HG03558 (cell line): ENCODE data around the gene PTPRT.
"Not testable (repeated sequence)": the region's sequence is repeated elsewhere in the genome, so short reads cannot be mapped to it uniquely, and the experiment has no call there.

ENCODE experiments used
- ATAC-seq: cut with Tn5 transposase; IDR thresholded peaks from one replicate; pipeline ENCODE4 v1.9.1; 2021; ENCODE audit warnings: moderate number of reproducible peaks; ENCODE audit not compliant: unreplicated experiment; ENCODE audit errors: extremely low read depth

The PTPRT gene

GRCh38 chr20:42938441-42939205 lies 251.1 kb downstream of the PTPRT start:
- no peak for ATAC-seq

GRCh38 chr20:42936482-42936881 lies 253.2 kb downstream of the PTPRT start:
- ATAC-seq: no peak

- no peak for ATAC-seq
Measured at GRCh38 chr20:42924215-42924614, 265.5 kb downstream of the PTPRT start.

- no peak for ATAC-seq
Measured at GRCh38 chr20:42923348-42923918, 266.3 kb downstream of the PTPRT start.

GRCh38 chr20:42920776-42921175 lies 268.9 kb downstream of the PTPRT start:
- ATAC-seq: no peak

- no peak for ATAC-seq
Measured at GRCh38 chr20:42919316-42919715, 270.4 kb downstream of the PTPRT start.

GRCh38 chr20:42915081-42915480 lies 274.6 kb downstream of the PTPRT start:
- no peak for ATAC-seq

GRCh38 chr20:42914302-42914701 lies 275.4 kb downstream of the PTPRT start:
- no peak for ATAC-seq

- not testable (repeated sequence) for ATAC-seq
Measured at GRCh38 chr20:42910808-42911207, 278.9 kb downstream of the PTPRT start.

GRCh38 chr20:42907730-42908129 lies 282.0 kb downstream of the PTPRT start:
- ATAC-seq: no peak

- ATAC-seq: no peak
Measured at GRCh38 chr20:42906120-42906519, 283.6 kb downstream of the PTPRT start.

- ATAC-seq: no peak
Measured at GRCh38 chr20:42902509-42902908, 287.2 kb downstream of the PTPRT start.

- no peak for ATAC-seq
Measured at GRCh38 chr20:42901689-42902440, 287.8 kb downstream of the PTPRT start.

- not testable (repeated sequence) for ATAC-seq
Measured at GRCh38 chr20:42900764-42901163, 288.9 kb downstream of the PTPRT start.

GRCh38 chr20:42895020-42895419 lies 294.7 kb downstream of the PTPRT start:
- no peak for ATAC-seq

GRCh38 chr20:42894483-42894882 lies 295.2 kb downstream of the PTPRT start:
- ATAC-seq: no peak

GRCh38 chr20:42889517-42889916 lies 300.2 kb downstream of the PTPRT start:
- ATAC-seq: no peak

GRCh38 chr20:42887281-42887680 lies 302.4 kb downstream of the PTPRT start:
- no peak for ATAC-seq

- no peak for ATAC-seq
Measured at GRCh38 chr20:42886801-42887200, 302.9 kb downstream of the PTPRT start.

- ATAC-seq: no peak
Measured at GRCh38 chr20:42886046-42886445, 303.7 kb downstream of the PTPRT start.

GRCh38 chr20:42875581-42875980 lies 314.1 kb downstream of the PTPRT start:
- no peak for ATAC-seq
